Liver (tissue), 9 donors: ENCODE measurements around the gene MACROD1. TPM values are rescaled to one million over a fixed set of nuclear protein-coding genes. Genes with fewer than 3 reads are reported as not detected.
"Not testable (repeated sequence)": the region's sequence is repeated elsewhere in the genome, so short reads cannot be mapped to it uniquely, and the experiment has no call there.

Source experiments
- DNase-seq: peaks from one replicate; pipeline ENCODE4 v3.0.0-alpha.2; 2017; ENCODE audit warnings: low spot score
- H3K27ac ChIP-seq, 2 donors: one replicate each; pipeline ENCODE4 v1.7.0; 2013; ENCODE audit warnings: inconsistent platforms in 2 of 2, low read length in 2 of 2, control low read depth in 1 of 2, low read depth in 1 of 2, mild to moderate bottlenecking in 1 of 2
- H3K27me3 ChIP-seq, 4 donors: one replicate each; pipeline versions ENCODE4 v1.6.1 to v1.7.0; 2013; ENCODE audit warnings: low read length in 3 of 4, inconsistent platforms in 1 of 4, mild to moderate bottlenecking in 1 of 4, moderate library complexity in 1 of 4; ENCODE audit not compliant: control insufficient read depth in 4 of 4, insufficient read depth in 4 of 4
- H3K36me3 ChIP-seq, 4 donors: one replicate each; pipeline versions ENCODE4 v1.6.1 to v1.7.0; 2013; ENCODE audit warnings: low read length in 3 of 4, mild to moderate bottlenecking in 3 of 4, low read depth in 1 of 4, moderate library complexity in 1 of 4; ENCODE audit not compliant: control insufficient read depth in 4 of 4, insufficient read depth in 3 of 4
- H3K4me1 ChIP-seq, 4 donors: one replicate each; pipeline versions ENCODE4 v1.6.1 to v1.7.0; 2013; ENCODE audit warnings: low read length in 3 of 4, mild to moderate bottlenecking in 3 of 4, moderate library complexity in 1 of 4; ENCODE audit not compliant: control insufficient read depth in 4 of 4, insufficient read depth in 4 of 4
- H3K4me3 ChIP-seq, 3 donors: one replicate each; pipeline versions ENCODE4 v1.6.1 to v1.7.0; 2013; ENCODE audit warnings: low read length in 3 of 3, control low read depth in 1 of 3, low read depth in 1 of 3, mild to moderate bottlenecking in 1 of 3
- H3K9ac ChIP-seq, 2 donors: one replicate each; pipeline ENCODE4 v1.7.0; 2013; ENCODE audit warnings: low read length in 2 of 2, mild to moderate bottlenecking in 2 of 2, moderate library complexity in 2 of 2, control low read depth in 1 of 2, low read depth in 1 of 2
- H3K9me3 ChIP-seq, 4 donors: one replicate each; pipeline versions ENCODE4 v1.6.1 to v1.7.0; 2013; ENCODE audit warnings: low read length in 3 of 4; ENCODE audit not compliant: control insufficient read depth in 4 of 4
- FOXA1 ChIP-seq: IDR thresholded peaks from 2 replicates; pipeline ENCODE4 v1.6.1; 2016; ENCODE audit warnings: antibody characterized with exemption
- FOXA2 ChIP-seq: IDR thresholded peaks from 2 replicates; pipeline ENCODE4 v1.6.1; 2016; ENCODE audit warnings: antibody characterized with exemption
- HNF4A ChIP-seq, 2 donors: conservative IDR thresholded peaks; 2 replicates each; pipeline ENCODE4 v1.6.1; 2016; ENCODE audit warnings: antibody characterized with exemption in 2 of 2, mild to moderate bottlenecking in 2 of 2
- HNF4G ChIP-seq: IDR thresholded peaks from 2 replicates; pipeline ENCODE4 v1.6.1; 2016; ENCODE audit warnings: antibody characterized with exemption
- JUND ChIP-seq, 2 donors: IDR thresholded peaks; 2 replicates each; pipeline ENCODE4 v1.6.1; 2016; ENCODE audit warnings: antibody characterized with exemption in 2 of 2
- NR2F2 ChIP-seq: IDR thresholded peaks from 2 replicates; pipeline ENCODE4 v1.6.1; 2016; ENCODE audit warnings: antibody characterized with exemption
- RAD21 ChIP-seq, 2 donors: IDR thresholded peaks; 2 replicates each; pipeline ENCODE4 v1.6.1; 2016; ENCODE audit warnings: antibody characterized with exemption in 2 of 2, mild to moderate bottlenecking in 2 of 2
- RXRA ChIP-seq, 2 donors: IDR thresholded peaks; 2 replicates each; pipeline ENCODE4 v1.6.1; 2017 to 2018; ENCODE audit warnings: antibody characterized with exemption in 2 of 2, mild to moderate bottlenecking in 1 of 2
- SP1 ChIP-seq: IDR thresholded peaks from 2 replicates; pipeline ENCODE4 v1.6.1; 2018; ENCODE audit warnings: antibody characterized with exemption, mild to moderate bottlenecking
- YY1 ChIP-seq: IDR thresholded peaks from 2 replicates; pipeline ENCODE4 v1.6.1; 2016; ENCODE audit warnings: antibody characterized with exemption, mild to moderate bottlenecking
- WGBS: extraction: QIAGEN DNeasy Blood & Tissue Kit; methylation state at CpG from one replicate; pipeline ENCODE4 v1.1.7; 2013; 5-methylcytosine and 5-hydroxymethylcytosine counted together
- polyA plus RNA-seq, 2 donors: library from polyadenylated mRNA; stranded (reverse) in 1 of 2; unstranded in 1 of 2; fragments of 200-250 nt in 1 of 2; fragments of >200 nt in 1 of 2; fragmentation: Nextera tagmentation in 1 of 2; extraction: Ambion mirVana in 1 of 2; gene quantifications; one replicate each; pipeline versions ENCODE4 v1.2.1 to v1.2.3, GENCODE V29; 2013 to 2015
- total RNA-seq, 2 donors: library from RNA; depleted of rRNA; stranded (reverse); fragments of >200 nt; gene quantifications; one replicate each; pipeline ENCODE4 v1.2.3, GENCODE V29; 2014
- TF ChIP-seq, protein P1 (sequence below): IDR thresholded peaks from 2 replicates; pipeline ENCODE4 v1.6.1; 2016; ENCODE audit warnings: antibody characterized with exemption
- TF ChIP-seq, protein P2 (sequence below): IDR thresholded peaks from 2 replicates; pipeline ENCODE4 v1.6.1; 2016; ENCODE audit warnings: antibody characterized with exemption
- TF ChIP-seq, protein P3 (sequence below): IDR thresholded peaks from 2 replicates; pipeline ENCODE4 v1.6.1; 2016; ENCODE audit warnings: antibody characterized with exemption
- donor health status: healthy.
- donor health status: healthy.
- donor health status: healthy.
- donor health status: healthy.
- donor health status: healthy.

Gene MACROD1
- total and polyA plus RNA-seq, 4 donors = 8.9 to 25.9 (median 13.1) TPM

DNA sequence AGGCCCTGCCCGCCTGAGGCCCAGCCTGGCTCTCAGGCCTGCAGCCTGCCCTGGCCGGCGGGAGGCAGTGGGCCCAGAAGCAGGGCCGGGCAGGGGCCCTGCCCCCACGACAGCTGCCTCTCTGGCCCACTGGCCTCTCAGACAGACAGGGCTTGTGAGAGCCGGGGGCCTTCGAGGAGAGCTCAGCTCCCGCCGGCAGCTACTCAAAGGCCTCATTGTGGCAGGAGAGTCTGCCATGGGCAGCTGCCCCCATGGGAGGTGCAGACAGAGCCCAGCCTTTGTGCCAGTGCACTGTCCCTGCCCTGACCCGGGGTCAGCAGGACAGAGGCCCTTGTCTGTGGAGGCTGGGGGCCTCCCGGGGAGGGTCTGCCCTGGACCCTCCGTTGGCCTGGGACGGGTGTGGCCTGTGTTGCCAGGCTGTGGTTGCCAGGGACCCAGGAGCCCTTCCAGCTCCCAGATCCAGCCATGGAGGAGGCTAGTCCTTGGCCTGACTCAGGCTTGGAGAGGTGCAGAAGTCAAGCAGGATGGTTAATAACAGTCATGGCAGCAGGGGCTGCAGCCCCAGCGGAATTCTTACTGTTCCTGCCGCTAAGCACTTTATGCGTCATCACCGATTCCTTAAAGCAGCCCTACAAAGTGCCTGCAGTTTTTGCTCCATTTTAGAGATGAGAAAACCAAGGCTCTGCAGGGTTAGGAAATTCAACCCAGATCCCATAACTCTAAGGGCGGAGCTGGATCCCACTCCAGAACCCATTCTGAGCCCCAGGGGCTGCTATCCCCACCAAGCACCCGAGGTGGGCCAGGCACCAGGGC lies 117.7 kb downstream of the MACROD1 start:
- no peaks in the 10 kb centered on the region for H3K4me1 ChIP-seq
- no peak for DNase-seq
- H3K9me3 ChIP-seq = no peaks in the 10 kb centered on the region
- TF ChIP-seq JUND (IDR thresholded peaks at IDR 0.05) (no peak), YY1 (no peak)
- TF ChIP-seq, protein P1, sequence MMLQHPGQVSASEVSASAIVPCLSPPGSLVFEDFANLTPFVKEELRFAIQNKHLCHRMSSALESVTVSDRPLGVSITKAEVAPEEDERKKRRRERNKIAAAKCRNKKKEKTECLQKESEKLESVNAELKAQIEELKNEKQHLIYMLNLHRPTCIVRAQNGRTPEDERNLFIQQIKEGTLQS = no peak
- no peak overlapping the region for H3K27ac ChIP-seq
- H3K9ac ChIP-seq = no peak overlapping the region
- 93% methylated on average over 19 of the region's 19 CpGs for WGBS
- no peaks in the 10 kb centered on the region for H3K36me3 ChIP-seq
- no peak overlapping the region for H3K4me3 ChIP-seq
- H3K27me3 ChIP-seq = no peaks in the 10 kb centered on the region

DNA sequence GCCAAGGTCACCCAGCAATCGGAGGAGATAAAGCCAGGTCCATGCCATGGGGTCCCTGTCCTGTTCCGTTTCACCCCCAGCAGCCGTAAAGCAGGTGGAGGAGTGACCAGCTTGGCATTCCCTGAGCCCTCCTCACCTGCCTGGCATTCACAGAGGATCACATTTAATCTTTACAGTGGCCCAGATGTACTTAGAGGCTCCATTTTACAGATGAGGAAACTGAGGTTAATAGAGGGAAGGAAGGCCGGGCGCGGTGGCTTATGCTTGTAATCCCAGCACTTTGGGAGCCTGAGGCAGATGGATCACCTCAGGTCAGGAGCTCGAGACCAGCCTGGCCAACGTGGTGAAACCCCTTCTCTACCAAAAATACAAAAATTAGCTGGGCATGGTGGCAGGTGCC lies 118.5 kb downstream of the MACROD1 start:
- not testable (repeated sequence) for H3K9ac ChIP-seq, H3K36me3 ChIP-seq, H3K4me3 ChIP-seq, H3K27ac ChIP-seq, H3K9me3 ChIP-seq, DNase-seq, H3K27me3 ChIP-seq, H3K4me1 ChIP-seq
- 94% methylated on average over 8 of the region's 8 CpGs for WGBS

DNA sequence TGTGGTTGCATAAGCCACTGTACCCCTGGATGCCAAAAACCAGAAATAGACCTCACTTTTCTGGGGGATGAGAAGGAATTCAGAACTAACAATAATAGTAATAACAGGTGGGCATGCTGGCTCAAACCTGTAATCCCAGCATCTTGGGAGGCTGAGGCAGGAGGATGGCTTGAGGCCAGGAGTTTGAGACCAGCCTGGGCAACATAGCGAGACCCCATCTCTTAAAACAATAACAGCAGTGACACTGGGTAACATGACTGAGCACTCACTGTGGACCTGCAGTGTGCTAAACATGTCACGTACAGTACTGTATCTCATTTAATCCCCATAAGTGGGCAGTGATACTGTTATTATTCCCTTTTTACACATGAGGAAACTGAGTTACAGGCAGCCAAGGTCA lies 120.2 kb downstream of the MACROD1 start:
- Histone ChIP-seq H3K4me3 (no peak overlapping the region), H3K4me1 (peaks cover 0 to 6% (median 0%) of the 10 kb centered on the region in 4 donors), H3K27ac (no peak overlapping the region), H3K9ac (no peak overlapping the region), H3K9me3 (no peaks in the 10 kb centered on the region), H3K36me3 (no peaks in the 10 kb centered on the region), H3K27me3 (no peaks in the 10 kb centered on the region)
- WGBS = 94% methylated on average over 2 of the region's 2 CpGs
- DNase-seq = no peak
- TF ChIP-seq NR2F2 = no peak
- TF ChIP-seq FOXA2 = no peak
- TF ChIP-seq, protein P1 = no peak
- no peak for TF ChIP-seq FOXA1
- no peak for TF ChIP-seq SP1
- TF ChIP-seq, protein P2, sequence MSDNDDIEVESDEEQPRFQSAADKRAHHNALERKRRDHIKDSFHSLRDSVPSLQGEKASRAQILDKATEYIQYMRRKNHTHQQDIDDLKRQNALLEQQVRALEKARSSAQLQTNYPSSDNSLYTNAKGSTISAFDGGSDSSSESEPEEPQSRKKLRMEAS = no peak
- no peak for TF ChIP-seq HNF4G
- no peak for TF ChIP-seq RAD21 (IDR thresholded peaks at IDR 0.05)
- no peak for TF ChIP-seq RXRA (IDR thresholded peaks at IDR 0.05)
- TF ChIP-seq, protein P3, sequence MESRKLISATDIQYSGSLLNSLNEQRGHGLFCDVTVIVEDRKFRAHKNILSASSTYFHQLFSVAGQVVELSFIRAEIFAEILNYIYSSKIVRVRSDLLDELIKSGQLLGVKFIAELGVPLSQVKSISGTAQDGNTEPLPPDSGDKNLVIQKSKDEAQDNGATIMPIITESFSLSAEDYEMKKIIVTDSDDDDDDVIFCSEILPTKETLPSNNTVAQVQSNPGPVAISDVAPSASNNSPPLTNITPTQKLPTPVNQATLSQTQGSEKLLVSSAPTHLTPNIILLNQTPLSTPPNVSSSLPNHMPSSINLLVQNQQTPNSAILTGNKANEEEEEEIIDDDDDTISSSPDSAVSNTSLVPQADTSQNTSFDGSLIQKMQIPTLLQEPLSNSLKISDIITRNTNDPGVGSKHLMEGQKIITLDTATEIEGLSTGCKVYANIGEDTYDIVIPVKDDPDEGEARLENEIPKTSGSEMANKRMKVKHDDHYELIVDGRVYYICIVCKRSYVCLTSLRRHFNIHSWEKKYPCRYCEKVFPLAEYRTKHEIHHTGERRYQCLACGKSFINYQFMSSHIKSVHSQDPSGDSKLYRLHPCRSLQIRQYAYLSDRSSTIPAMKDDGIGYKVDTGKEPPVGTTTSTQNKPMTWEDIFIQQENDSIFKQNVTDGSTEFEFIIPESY = no peak
- no peak for TF ChIP-seq JUND (IDR thresholded peaks at IDR 0.05)
- no peak for TF ChIP-seq HNF4A (conservative IDR thresholded peaks at IDR 0.05)
